GM12864 (cell line): ENCODE measurements around the gene TDRD15.

ENCODE experiments used
- DNase-seq: peaks from one replicate; pipeline ENCODE4 v3.0.0-alpha.2; 2011; ENCODE audit warnings: low read depth
- H3K4me3 ChIP-seq: 2 replicates; pipeline ENCODE4 v1.5.1; 2011; ENCODE audit warnings: mild to moderate bottlenecking, low read depth, low read length, control low read depth
- TF ChIP-seq, protein P1 (sequence below): IDR thresholded peaks from 2 replicates; pipeline ENCODE4 v1.5.1; 2011; ENCODE audit warnings: low read depth, mild to moderate bottlenecking, moderate library complexity, low read length, control low read depth, inconsistent platforms; ENCODE audit errors: missing control alignments

The TDRD15 gene

DNA sequence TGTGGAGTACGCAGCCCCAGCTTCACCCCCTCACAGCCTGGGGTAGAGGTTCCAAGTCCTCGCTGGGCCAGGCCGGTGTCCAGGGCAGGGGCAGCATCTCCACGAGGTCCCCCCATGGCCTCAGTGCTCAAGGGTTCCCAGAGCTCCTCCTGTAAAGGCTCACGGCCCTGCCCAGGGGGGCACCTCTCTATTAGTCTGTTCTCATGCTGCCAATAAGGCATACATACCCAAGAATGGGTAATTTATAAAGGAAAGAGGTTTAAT lies 38.8 kb downstream of the TDRD15 start:
- no peak for DNase-seq
- TF ChIP-seq, protein P1, sequence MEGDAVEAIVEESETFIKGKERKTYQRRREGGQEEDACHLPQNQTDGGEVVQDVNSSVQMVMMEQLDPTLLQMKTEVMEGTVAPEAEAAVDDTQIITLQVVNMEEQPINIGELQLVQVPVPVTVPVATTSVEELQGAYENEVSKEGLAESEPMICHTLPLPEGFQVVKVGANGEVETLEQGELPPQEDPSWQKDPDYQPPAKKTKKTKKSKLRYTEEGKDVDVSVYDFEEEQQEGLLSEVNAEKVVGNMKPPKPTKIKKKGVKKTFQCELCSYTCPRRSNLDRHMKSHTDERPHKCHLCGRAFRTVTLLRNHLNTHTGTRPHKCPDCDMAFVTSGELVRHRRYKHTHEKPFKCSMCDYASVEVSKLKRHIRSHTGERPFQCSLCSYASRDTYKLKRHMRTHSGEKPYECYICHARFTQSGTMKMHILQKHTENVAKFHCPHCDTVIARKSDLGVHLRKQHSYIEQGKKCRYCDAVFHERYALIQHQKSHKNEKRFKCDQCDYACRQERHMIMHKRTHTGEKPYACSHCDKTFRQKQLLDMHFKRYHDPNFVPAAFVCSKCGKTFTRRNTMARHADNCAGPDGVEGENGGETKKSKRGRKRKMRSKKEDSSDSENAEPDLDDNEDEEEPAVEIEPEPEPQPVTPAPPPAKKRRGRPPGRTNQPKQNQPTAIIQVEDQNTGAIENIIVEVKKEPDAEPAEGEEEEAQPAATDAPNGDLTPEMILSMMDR: no peak

DNA sequence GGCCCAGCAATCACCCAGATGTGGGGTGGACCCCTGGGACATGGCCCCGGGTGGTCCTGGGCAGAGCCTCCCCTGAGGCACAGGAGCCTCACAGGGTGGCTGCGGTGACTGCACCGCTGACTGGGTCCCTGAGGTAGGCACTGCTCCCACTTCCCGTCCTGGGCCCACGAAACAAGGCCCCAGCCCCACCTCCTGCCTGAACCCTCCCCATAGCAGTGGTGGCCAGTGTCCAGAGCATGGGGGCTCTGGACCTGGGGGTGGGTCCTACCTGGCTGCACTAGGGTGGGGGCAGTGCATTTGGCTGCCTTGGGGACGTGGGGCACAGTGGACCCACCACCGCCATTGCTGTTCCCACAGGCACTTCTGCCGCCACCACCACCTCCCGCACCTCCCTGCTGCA lies 39.4 kb downstream of the TDRD15 start:
- DNase-seq: no peak
- H3K4me3 ChIP-seq: no peak overlapping the region
- TF ChIP-seq, protein P1: no peak

More for the DNA sequence above, 38.8 kb downstream of the TDRD15 start:
- no peak overlapping the region for H3K4me3 ChIP-seq

- no peak overlapping the region for H3K4me3 ChIP-seq
- DNase-seq: no peak
- TF ChIP-seq, protein P1: no peak
These were observed 41.6 kb downstream of the TDRD15 start for GRCh38 chr2:21165350-21165749.

- DNase-seq: no peak
- TF ChIP-seq, protein P1: no peak
- H3K4me3 ChIP-seq: no peak overlapping the region
These were observed 52.3 kb downstream of the TDRD15 start for GRCh38 chr2:21175895-21176646.

DNA sequence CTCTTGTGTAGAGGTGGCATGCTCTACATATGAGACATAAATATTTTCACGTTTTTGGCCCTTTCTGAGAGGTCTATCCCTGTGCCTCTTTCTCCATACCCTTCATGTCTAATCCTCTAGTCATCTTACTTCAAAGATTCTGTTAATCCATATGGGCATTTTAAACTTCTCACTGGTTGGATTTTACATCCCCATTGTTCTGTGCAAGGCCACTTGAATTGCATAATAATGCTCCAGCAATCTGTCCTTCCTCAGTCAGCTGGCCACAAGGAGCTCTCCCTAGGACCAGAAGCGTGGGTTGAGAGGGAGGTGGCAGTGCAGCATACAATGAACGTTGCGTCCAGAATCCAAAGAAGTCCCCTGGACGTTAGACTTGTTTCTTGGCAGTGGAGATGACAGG lies 58.2 kb downstream of the TDRD15 start:
- TF ChIP-seq, protein P1: no peak
- DNase-seq: no peak
- H3K4me3 ChIP-seq: no peak overlapping the region

GRCh38 chr2:21183306-21183705 lies 59.5 kb downstream of the TDRD15 start:
- H3K4me3 ChIP-seq: no peak overlapping the region
- TF ChIP-seq, protein P1: no peak
- DNase-seq: no peak

- H3K4me3 ChIP-seq: no peak overlapping the region
- no peak for DNase-seq
- TF ChIP-seq, protein P1: no peak
These were observed 60.0 kb downstream of the TDRD15 start for GRCh38 chr2:21183726-21184125.
